Measurements from ENCODE around the gene ILRUN. TPM values are rescaled to one million over a fixed set of nuclear protein-coding genes. Genes with fewer than 3 reads are reported as not detected.
"Not testable (repeated sequence)": the region's sequence is repeated elsewhere in the genome, so short reads cannot be mapped to it uniquely, and the experiment has no call there.

The ILRUN gene
- total RNA-seq, 4 donors from 2014 or later, result 9.0 to 70.8 (median 35.0) TPM

DNA sequence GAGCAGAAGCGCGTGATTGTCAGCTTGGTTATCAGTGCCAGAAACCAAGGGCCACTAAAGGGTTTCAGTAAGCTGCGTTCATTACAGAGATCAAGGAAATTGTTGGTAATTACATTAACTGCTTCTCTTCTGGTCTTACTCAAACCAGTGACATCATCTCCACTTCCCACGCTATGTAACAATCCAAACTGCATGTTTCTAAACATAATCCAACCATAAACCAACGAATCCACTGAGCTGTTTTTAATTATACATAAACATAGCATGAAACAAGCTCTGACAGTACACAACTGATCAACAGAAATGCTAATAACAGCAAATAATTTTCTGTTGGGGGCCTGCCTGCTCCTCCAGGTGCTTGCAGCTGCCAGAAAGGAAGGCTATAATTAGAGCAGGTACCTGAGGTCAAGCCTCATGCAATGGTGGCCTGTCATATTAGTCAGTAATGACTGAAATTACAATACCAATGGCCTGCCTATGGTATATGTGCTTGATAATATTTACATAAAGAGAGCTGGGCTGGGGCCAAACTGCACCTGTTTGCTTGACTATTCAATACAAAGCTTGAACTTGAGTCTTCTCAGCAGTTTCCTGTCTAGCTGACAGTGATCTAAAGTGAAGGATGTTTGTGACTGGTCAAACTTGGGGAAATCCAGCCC lies 40.1 kb downstream of the ILRUN start:
- peak overlapping the region; percentile 27 to 38 for H3K4me3 ChIP-seq
- intact Hi-C loops (cut with DNase I; ENCODE audit: low total_unique reads), result no loop called here
- TF ChIP-seq POLR2A (IDR thresholded peaks at IDR 0.05), result no peak
- TF ChIP-seq, protein P1, sequence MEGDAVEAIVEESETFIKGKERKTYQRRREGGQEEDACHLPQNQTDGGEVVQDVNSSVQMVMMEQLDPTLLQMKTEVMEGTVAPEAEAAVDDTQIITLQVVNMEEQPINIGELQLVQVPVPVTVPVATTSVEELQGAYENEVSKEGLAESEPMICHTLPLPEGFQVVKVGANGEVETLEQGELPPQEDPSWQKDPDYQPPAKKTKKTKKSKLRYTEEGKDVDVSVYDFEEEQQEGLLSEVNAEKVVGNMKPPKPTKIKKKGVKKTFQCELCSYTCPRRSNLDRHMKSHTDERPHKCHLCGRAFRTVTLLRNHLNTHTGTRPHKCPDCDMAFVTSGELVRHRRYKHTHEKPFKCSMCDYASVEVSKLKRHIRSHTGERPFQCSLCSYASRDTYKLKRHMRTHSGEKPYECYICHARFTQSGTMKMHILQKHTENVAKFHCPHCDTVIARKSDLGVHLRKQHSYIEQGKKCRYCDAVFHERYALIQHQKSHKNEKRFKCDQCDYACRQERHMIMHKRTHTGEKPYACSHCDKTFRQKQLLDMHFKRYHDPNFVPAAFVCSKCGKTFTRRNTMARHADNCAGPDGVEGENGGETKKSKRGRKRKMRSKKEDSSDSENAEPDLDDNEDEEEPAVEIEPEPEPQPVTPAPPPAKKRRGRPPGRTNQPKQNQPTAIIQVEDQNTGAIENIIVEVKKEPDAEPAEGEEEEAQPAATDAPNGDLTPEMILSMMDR (IDR thresholded peaks at IDR 0.05), result no peak
- H3K27me3 ChIP-seq, result no peaks in the 10 kb centered on the region
- H3K27ac ChIP-seq, result peak overlapping the region; percentile 88 to 94
- no peaks in the 10 kb centered on the region for H3K36me3 ChIP-seq
- peaks cover 9 to 11% of the 10 kb centered on the region in 2 donors for H3K4me1 ChIP-seq
- DNase-seq, result no peak
- H3K9me3 ChIP-seq, result no peaks in the 10 kb centered on the region

DNA sequence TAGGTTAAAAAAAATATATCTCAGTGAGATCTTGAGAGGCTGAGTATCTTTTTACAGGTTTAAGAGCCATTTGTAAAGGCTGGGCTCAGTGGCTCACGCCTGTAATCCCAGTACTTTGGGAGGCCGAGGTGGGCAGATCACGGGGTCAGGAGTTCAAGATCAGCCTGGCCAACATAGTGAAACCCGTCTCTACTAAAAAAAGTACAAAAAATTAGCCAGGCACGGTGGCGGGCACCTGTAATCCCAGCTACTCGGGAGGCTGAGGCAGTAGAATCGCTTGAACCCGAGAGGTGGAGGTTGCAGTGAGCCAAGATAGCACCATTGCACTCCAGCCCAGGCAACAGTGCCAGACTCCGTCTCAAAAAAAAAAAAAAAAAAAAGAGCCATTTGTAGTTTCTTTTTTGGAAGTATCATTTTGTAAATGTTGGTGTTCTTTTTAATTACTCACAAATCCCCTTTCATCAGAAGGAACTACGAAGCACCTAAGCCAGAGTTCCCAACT lies 40.6 kb downstream of the ILRUN start:
- H3K4me3 ChIP-seq; DNase-seq; intact Hi-C loops (cut with DNase I; ENCODE audit: low total_unique reads); H3K27me3 ChIP-seq; H3K36me3 ChIP-seq; H3K9me3 ChIP-seq: not testable (repeated sequence)
- Histone ChIP-seq H3K4me1 (peaks cover 9 to 11% of the 10 kb centered on the region in 2 donors), H3K27ac (peak overlapping the region; percentile 88 to 94)

GRCh38 chr6:34654061-34654710 lies 42.4 kb downstream of the ILRUN start:
- H3K36me3 ChIP-seq, result no peaks in the 10 kb centered on the region
- no peak for DNase-seq
- TF ChIP-seq, protein P1 (IDR thresholded peaks at IDR 0.05), result no peak
- TF ChIP-seq POLR2A (IDR thresholded peaks at IDR 0.05), result no peak
- H3K27ac ChIP-seq, result no peak overlapping the region
- H3K9me3 ChIP-seq, result no peaks in the 10 kb centered on the region
- H3K4me3 ChIP-seq, result no peak overlapping the region
- peaks cover 9 to 11% of the 10 kb centered on the region in 2 donors for H3K4me1 ChIP-seq
- intact Hi-C loops (cut with DNase I; ENCODE audit: low total_unique reads), result no loop called here
- no peaks in the 10 kb centered on the region for H3K27me3 ChIP-seq

DNA sequence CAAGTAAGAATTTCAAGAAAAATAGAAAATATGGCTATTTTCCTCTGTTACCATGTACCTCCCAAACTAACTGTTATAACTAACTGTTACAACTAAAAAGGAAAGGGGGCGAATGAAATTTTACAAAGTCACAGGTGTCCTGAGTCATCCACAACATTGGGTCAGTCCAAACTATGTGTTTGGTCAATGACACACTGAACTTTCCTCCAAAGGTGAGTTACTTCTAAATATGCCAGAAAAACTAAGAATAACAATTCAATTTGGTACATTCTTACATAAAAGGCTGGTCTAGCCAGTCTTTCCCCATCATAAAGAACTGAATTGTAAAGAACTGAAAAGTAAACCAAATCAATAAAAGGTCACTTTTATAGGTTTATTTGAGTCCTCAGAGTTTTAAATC lies 44.3 kb downstream of the ILRUN start:
- intact Hi-C loops (cut with DNase I; ENCODE audit: low total_unique reads), result no loop called here
- no peak overlapping the region for H3K27ac ChIP-seq
- no peaks in the 10 kb centered on the region for H3K9me3 ChIP-seq
- TF ChIP-seq POLR2A (IDR thresholded peaks at IDR 0.05), result no peak
- TF ChIP-seq, protein P1 (IDR thresholded peaks at IDR 0.05), result no peak
- no peaks in the 10 kb centered on the region for H3K36me3 ChIP-seq
- H3K27me3 ChIP-seq, result no peaks in the 10 kb centered on the region
- DNase-seq, result no peak
- H3K4me3 ChIP-seq, result no peak overlapping the region
- H3K4me1 ChIP-seq, result peaks cover 5 to 7% of the 10 kb centered on the region in 2 donors

DNA sequence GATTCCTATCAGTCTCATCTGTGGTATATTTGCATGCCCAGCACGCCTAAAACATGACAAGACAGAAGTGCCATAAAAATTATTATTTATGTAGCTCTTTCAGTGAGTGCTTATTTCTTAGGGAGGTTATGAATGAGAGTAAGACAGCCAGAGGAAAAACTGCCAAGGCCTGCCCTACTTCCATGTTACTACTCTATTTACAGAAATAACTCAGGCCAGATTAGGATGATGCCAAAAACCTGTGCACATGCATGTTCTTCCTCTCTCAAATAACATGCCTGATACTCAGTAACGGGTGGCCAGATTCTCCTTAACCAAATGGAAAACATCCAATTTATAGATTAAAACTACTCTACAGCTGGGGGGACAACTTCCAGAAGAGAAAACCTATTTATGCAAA lies 45.7 kb downstream of the ILRUN start:
- TF ChIP-seq POLR2A (IDR thresholded peaks at IDR 0.05), result no peak
- TF ChIP-seq, protein P1 (IDR thresholded peaks at IDR 0.05), result no peak
- Histone ChIP-seq H3K4me3 (no peak overlapping the region), H3K9me3 (no peaks in the 10 kb centered on the region), H3K4me1 (peaks cover 0 to 3% of the 10 kb centered on the region in 2 donors), H3K36me3 (no peaks in the 10 kb centered on the region), H3K27ac (no peak overlapping the region), H3K27me3 (no peaks in the 10 kb centered on the region)
- intact Hi-C loops (cut with DNase I; ENCODE audit: low total_unique reads), result no loop called here
- no peak for DNase-seq

DNA sequence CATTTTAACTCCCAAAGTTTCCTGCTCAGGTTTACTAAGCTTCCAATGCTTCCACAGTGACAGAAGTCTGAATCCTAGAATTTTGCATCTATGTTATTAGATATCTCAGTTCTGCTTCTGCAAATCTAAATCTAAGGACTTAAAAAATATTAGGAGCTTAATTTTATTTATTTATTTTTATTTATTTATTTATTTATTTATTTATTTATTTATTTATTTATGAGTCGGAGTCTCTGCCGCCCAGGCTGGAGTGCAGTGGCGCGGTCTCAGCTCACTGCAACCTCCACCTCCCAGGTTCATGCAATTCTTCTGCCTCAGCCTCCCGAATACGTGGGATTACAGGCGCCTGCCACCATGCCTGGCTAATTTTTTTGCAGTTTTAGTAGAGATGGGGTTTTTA lies 46.3 kb downstream of the ILRUN start:
- H3K27ac ChIP-seq; H3K9me3 ChIP-seq; H3K36me3 ChIP-seq; intact Hi-C loops (cut with DNase I; ENCODE audit: low total_unique reads); H3K4me3 ChIP-seq; H3K4me1 ChIP-seq; DNase-seq; H3K27me3 ChIP-seq: not testable (repeated sequence)

Measured in uterus (tissue), 4 donors.